IgD-negative memory B cell (primary cell): ENCODE measurements around the gene TRIM24. TPM values are rescaled to one million over a fixed set of nuclear protein-coding genes. Genes with fewer than 3 reads are reported as not detected.
"Not testable (repeated sequence)": the region's sequence is repeated elsewhere in the genome, so short reads cannot be mapped to it uniquely, and the experiment has no call there.

Experiments
- H3K27ac Mint-ChIP-seq, 3 donors: one replicate each; pipeline ENCODE4 v1.8.0; 2020 to 2022; ENCODE audit warnings: mild to moderate bottlenecking in 3 of 3, mixed read lengths in 3 of 3, moderate library complexity in 1 of 3
- H3K27me3 Mint-ChIP-seq: one replicate; pipeline ENCODE4 v1.8.0; 2021; ENCODE audit warnings: mixed read lengths
- H3K36me3 Mint-ChIP-seq: one replicate; pipeline ENCODE4 v1.8.0; 2020; ENCODE audit warnings: mild to moderate bottlenecking, mixed read lengths
- H3K4me1 Mint-ChIP-seq, 3 donors: one replicate each; pipeline ENCODE4 v1.8.0; 2020 to 2022; ENCODE audit warnings: mixed read lengths in 3 of 3, mild to moderate bottlenecking in 1 of 3
- H3K4me3 Mint-ChIP-seq, 4 donors: one replicate each; pipeline ENCODE4 v1.8.0; 2020 to 2022; ENCODE audit warnings: mild to moderate bottlenecking in 4 of 4, mixed read lengths in 4 of 4, moderate library complexity in 3 of 4
- H3K9me3 Mint-ChIP-seq, 3 donors: one replicate each; pipeline ENCODE4 v1.8.0; 2020 to 2021; ENCODE audit warnings: mixed read lengths in 3 of 3, mild to moderate bottlenecking in 1 of 3
- polyA plus RNA-seq: library from polyadenylated mRNA; unstranded; fragments of 300-500 nt; fragmentation: Illumina TruSeq; gene quantifications from one replicate; pipeline ENCODE4 v1.2.3, GENCODE V29; 2021

Gene TRIM24
- polyA plus RNA-seq, 1 donor from 2014 or later = 8.7 TPM

GRCh38 chr7:138442822-138443221 lies 17.2 kb upstream of the TRIM24 start:
- no peaks in the 10 kb centered on the region for H3K4me1 Mint-ChIP-seq
- H3K27me3 Mint-ChIP-seq = peaks cover 3% of the 10 kb centered on the region
- H3K9me3 Mint-ChIP-seq = peaks cover 0 to 3% (median 0%) of the 10 kb centered on the region in 3 donors
- H3K4me3 Mint-ChIP-seq = no peak overlapping the region
- H3K36me3 Mint-ChIP-seq = no peaks in the 10 kb centered on the region
- H3K27ac Mint-ChIP-seq = no peak overlapping the region

- Mint-ChIP-seq H3K27ac (peak overlapping the region in 1 of 3 donors; percentile 34), H3K36me3 (peaks cover 2% of the 10 kb centered on the region), H3K27me3 (peaks cover 4% of the 10 kb centered on the region), H3K4me3 (no peak overlapping the region), H3K9me3 (no peaks in the 10 kb centered on the region), H3K4me1 (no peaks in the 10 kb centered on the region)
These were observed 10.5 kb upstream of the TRIM24 start for GRCh38 chr7:138449580-138449979.

GRCh38 chr7:138455609-138456008 lies 4.5 kb upstream of the TRIM24 start:
- Mint-ChIP-seq H3K4me1 (peaks cover 4 to 8% (median 4%) of the 10 kb centered on the region in 3 donors), H3K27ac (no peak overlapping the region), H3K9me3 (peaks cover 2 to 3% (median 3%) of the 10 kb centered on the region in 3 donors), H3K27me3 (no peaks in the 10 kb centered on the region), H3K36me3 (peaks cover 2% of the 10 kb centered on the region), H3K4me3 (no peak overlapping the region)

GRCh38 chr7:138456220-138456619 lies 3.8 kb upstream of the TRIM24 start:
- H3K4me3 Mint-ChIP-seq = no peak overlapping the region
- peaks cover 2 to 3% (median 3%) of the 10 kb centered on the region in 3 donors for H3K9me3 Mint-ChIP-seq
- no peaks in the 10 kb centered on the region for H3K27me3 Mint-ChIP-seq
- peaks cover 4 to 8% (median 6%) of the 10 kb centered on the region in 3 donors for H3K4me1 Mint-ChIP-seq
- H3K27ac Mint-ChIP-seq = no peak overlapping the region
- H3K36me3 Mint-ChIP-seq = peaks cover under 1% of the 10 kb centered on the region

- Mint-ChIP-seq H3K27me3 (no peaks in the 10 kb centered on the region), H3K4me3 (peak overlapping the region in 2 of 4 donors; percentile 55 to 63), H3K27ac (peak overlapping the region in 1 of 3 donors; percentile 17)
These were observed 1.3 kb upstream of the TRIM24 start for GRCh38 chr7:138458576-138459412.

GRCh38 chr7:138459413-138460175 lies 465 bp upstream of the TRIM24 start:
- Mint-ChIP-seq H3K4me1 (peaks cover 4 to 20% (median 13%) of the 10 kb centered on the region in 3 donors), H3K27ac (peak overlapping the region; percentile 13 to 93 (median 48)), H3K4me3 (peak overlapping the region; percentile 57 to 97 (median 90)), H3K27me3 (no peaks in the 10 kb centered on the region), H3K9me3 (peaks cover 2 to 3% (median 3%) of the 10 kb centered on the region in 3 donors), H3K36me3 (no peaks in the 10 kb centered on the region)

More at GRCh38 chr7:138458576-138459412, 1.3 kb upstream of the TRIM24 start:
- Mint-ChIP-seq H3K9me3 (peaks cover 2 to 3% (median 3%) of the 10 kb centered on the region in 3 donors), H3K4me1 (peaks cover 4 to 20% (median 13%) of the 10 kb centered on the region in 3 donors), H3K36me3 (no peaks in the 10 kb centered on the region)

- no peaks in the 10 kb centered on the region for H3K27me3 Mint-ChIP-seq
- peak overlapping the region; percentile 85 to 98 (median 94) for H3K4me3 Mint-ChIP-seq
- peaks cover 4 to 20% (median 15%) of the 10 kb centered on the region in 3 donors for H3K4me1 Mint-ChIP-seq
- H3K9me3 Mint-ChIP-seq = peaks cover 2 to 3% (median 3%) of the 10 kb centered on the region in 3 donors
- peak overlapping the region; percentile 72 to 94 (median 91) for H3K27ac Mint-ChIP-seq
- H3K36me3 Mint-ChIP-seq = no peaks in the 10 kb centered on the region
These were observed 869 bp downstream of the TRIM24 start for GRCh38 chr7:138460649-138461607.

- H3K27me3 Mint-ChIP-seq, H3K27ac Mint-ChIP-seq, H3K9me3 Mint-ChIP-seq, H3K36me3 Mint-ChIP-seq: not testable (repeated sequence)
- H3K4me1 Mint-ChIP-seq = peaks cover 7 to 20% (median 17%) of the 10 kb centered on the region in 3 donors
- peak overlapping the region in 2 of 4 donors; percentile 50 to 51 for H3K4me3 Mint-ChIP-seq
These were observed 3.2 kb downstream of the TRIM24 start for GRCh38 chr7:138463291-138463618.

GRCh38 chr7:138465046-138465445 lies 5.0 kb downstream of the TRIM24 start:
- H3K4me3 Mint-ChIP-seq = peak overlapping the region in 1 of 4 donors; percentile 24
- H3K27ac Mint-ChIP-seq = no peak overlapping the region
- peaks cover 9 to 22% (median 11%) of the 10 kb centered on the region in 3 donors for H3K4me1 Mint-ChIP-seq
- H3K36me3 Mint-ChIP-seq = no peaks in the 10 kb centered on the region
- no peaks in the 10 kb centered on the region for H3K9me3 Mint-ChIP-seq
- no peaks in the 10 kb centered on the region for H3K27me3 Mint-ChIP-seq

GRCh38 chr7:138466069-138466756 lies 6.2 kb downstream of the TRIM24 start:
- H3K9me3 Mint-ChIP-seq, H3K36me3 Mint-ChIP-seq, H3K27ac Mint-ChIP-seq, H3K27me3 Mint-ChIP-seq: not testable (repeated sequence)
- Mint-ChIP-seq H3K4me3 (peak overlapping the region in 1 of 4 donors; percentile 32), H3K4me1 (peaks cover 11 to 21% (median 14%) of the 10 kb centered on the region in 3 donors)

GRCh38 chr7:138468244-138469123 lies 8.4 kb downstream of the TRIM24 start:
- Mint-ChIP-seq H3K27me3 (no peaks in the 10 kb centered on the region), H3K4me1 (peaks cover 9 to 19% (median 12%) of the 10 kb centered on the region in 3 donors), H3K4me3 (no peak overlapping the region), H3K27ac (no peak overlapping the region), H3K9me3 (no peaks in the 10 kb centered on the region), H3K36me3 (no peaks in the 10 kb centered on the region)

- Mint-ChIP-seq H3K36me3 (no peaks in the 10 kb centered on the region), H3K4me1 (peaks cover 14 to 27% (median 16%) of the 10 kb centered on the region in 3 donors), H3K4me3 (no peak overlapping the region), H3K27me3 (no peaks in the 10 kb centered on the region), H3K9me3 (no peaks in the 10 kb centered on the region), H3K27ac (no peak overlapping the region)
These were observed 10.5 kb downstream of the TRIM24 start for GRCh38 chr7:138470391-138471157.
